ENCODE results near the gene RBMS3.

DNA sequence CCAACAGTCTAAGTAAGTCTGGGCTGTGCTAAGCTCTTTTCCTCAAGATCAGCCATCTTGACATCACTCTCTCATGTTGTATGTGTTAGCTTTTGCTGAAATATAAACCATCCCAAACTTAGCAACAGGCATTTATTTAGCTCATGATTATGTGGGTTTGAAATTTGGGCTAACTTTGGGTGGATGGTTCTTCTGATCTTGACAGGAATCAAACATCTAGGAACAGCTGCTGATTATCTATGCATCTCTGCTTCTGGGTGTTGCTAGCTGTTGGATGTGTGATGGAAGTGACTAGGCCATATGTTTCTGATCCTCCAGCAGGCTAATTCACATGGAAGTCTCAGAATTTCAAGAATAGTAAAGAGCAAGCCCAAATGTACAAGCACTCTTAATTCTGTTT, 710.3 kb downstream of the RBMS3 start:
- no peak for TF ChIP-seq EZH2 (IDR thresholded peaks at IDR 0.05; ENCODE audit: borderline replicate concordance)
- TF ChIP-seq, protein P1, sequence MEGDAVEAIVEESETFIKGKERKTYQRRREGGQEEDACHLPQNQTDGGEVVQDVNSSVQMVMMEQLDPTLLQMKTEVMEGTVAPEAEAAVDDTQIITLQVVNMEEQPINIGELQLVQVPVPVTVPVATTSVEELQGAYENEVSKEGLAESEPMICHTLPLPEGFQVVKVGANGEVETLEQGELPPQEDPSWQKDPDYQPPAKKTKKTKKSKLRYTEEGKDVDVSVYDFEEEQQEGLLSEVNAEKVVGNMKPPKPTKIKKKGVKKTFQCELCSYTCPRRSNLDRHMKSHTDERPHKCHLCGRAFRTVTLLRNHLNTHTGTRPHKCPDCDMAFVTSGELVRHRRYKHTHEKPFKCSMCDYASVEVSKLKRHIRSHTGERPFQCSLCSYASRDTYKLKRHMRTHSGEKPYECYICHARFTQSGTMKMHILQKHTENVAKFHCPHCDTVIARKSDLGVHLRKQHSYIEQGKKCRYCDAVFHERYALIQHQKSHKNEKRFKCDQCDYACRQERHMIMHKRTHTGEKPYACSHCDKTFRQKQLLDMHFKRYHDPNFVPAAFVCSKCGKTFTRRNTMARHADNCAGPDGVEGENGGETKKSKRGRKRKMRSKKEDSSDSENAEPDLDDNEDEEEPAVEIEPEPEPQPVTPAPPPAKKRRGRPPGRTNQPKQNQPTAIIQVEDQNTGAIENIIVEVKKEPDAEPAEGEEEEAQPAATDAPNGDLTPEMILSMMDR (IDR thresholded peaks at IDR 0.05; ENCODE audit: poor library complexity) = no peak

Data from hepatocyte (in vitro differentiated cells).